K562 (cell line): ENCODE data around the gene SH3BP2. TPM values are rescaled to one million over a fixed set of nuclear protein-coding genes. Genes with fewer than 3 reads are reported as not detected.

Experiments used
- ATAC-seq: fragments of 200-7000 bp; cut with Tn5 transposase; 3 replicates; pipeline ENCODE4 v1.9.1; 2020; ENCODE audit warnings: moderate library complexity
- BruUV-seq: library from RNA; stranded (reverse); fragments of 400-500 nt; replicated peaks from 2 replicates; lab custom pipeline; 2021; lab: Mats Ljungman, UMichigan
- CTCF ChIA-PET: fragments of 300-600 bp; formaldehyde crosslinking; extraction: SDS; loops from one replicate; lab custom pipeline; 2021; ENCODE audit warnings: low intra/inter-chr PET ratio; lab: Yijun Ruan, JAX
- POLR2A ChIA-PET: fragments of 300-600, 350-650 bp; sonication (Branson Sonifier 250); formaldehyde crosslinking; extraction: SDS; loops from one replicate; lab custom pipeline; 2021; ENCODE audit warnings: antibody characterized with exemption, inconsistent platforms; lab: Yijun Ruan, JAX
- DNase-seq, 4 experiments: peaks; one replicate each; pipeline versions ENCODE4 v3.0.0 to v3.0.0-alpha.2; 2011 to 2018; ENCODE audit warnings: low spot score in 3 of 4, mixed read lengths in 3 of 4; ENCODE audit errors: extremely low read depth in 1 of 4
- FAIRE-seq: peaks from 2 replicates; lab custom pipeline; 2011; peaks lifted over from hg19 to GRCh38; lab: Jason Lieb, UNC
- H2AFZ ChIP-seq: 2 replicates; pipeline ENCODE4 v1.6.0; 2011; ENCODE audit warnings: low read depth, low read length, control low read depth, inconsistent platforms
- H3K27ac ChIP-seq: fragments of 200-600 bp; 3 replicates; pipeline ENCODE4 v1.8.0; 2011; ENCODE audit warnings: low read depth, mild to moderate bottlenecking, control low read depth, inconsistent platforms, low read length, moderate library complexity, mixed read lengths; ENCODE audit errors: extremely low read depth
- H3K27me3 ChIP-seq, 2 experiments: fragments of 300-600 bp in 1 of 2; 2 replicates in 1 of 2; 3 replicates in 1 of 2; pipeline versions ENCODE4 v1.6.0 to v1.8.0; 2011; ENCODE audit warnings: inconsistent platforms in 2 of 2, low read length in 2 of 2, mild to moderate bottlenecking in 1 of 2, mixed read lengths in 1 of 2, moderate library complexity in 1 of 2; ENCODE audit not compliant: control insufficient read depth in 2 of 2, insufficient read depth in 2 of 2
- H3K36me3 ChIP-seq: fragments of 300-600 bp; 3 replicates; pipeline ENCODE4 v1.8.0; 2011; ENCODE audit warnings: mild to moderate bottlenecking, low read length, inconsistent platforms; ENCODE audit not compliant: control insufficient read depth, insufficient read depth
- H3K4me1 ChIP-seq, 2 experiments: fragments of 200-600 bp in 1 of 2; replicated peaks in 1 of 2; 2 replicates in 1 of 2; 3 replicates in 1 of 2; pipeline versions ENCODE4 v1.5.1 to v1.8.0; 2011; ENCODE audit warnings: inconsistent platforms in 2 of 2, low read length in 2 of 2, mild to moderate bottlenecking in 1 of 2, mixed read lengths in 1 of 2, moderate library complexity in 1 of 2; ENCODE audit not compliant: control insufficient read depth in 2 of 2, insufficient read depth in 2 of 2
- H3K4me2 ChIP-seq: 2 replicates; pipeline ENCODE4 v1.6.1; 2011; ENCODE audit warnings: low read length, control low read depth, inconsistent platforms, mixed read lengths; ENCODE audit not compliant: insufficient read depth
- H3K4me3 ChIP-seq: fragments of 200-600 bp; sonication (generic), shearing (Covaris generic); 2 replicates; pipeline ENCODE4 v1.5.1; 2016; ENCODE audit warnings: control low read depth, inconsistent platforms
- H3K79me2 ChIP-seq: fragments of 200-600 bp; 3 replicates; pipeline ENCODE4 v1.8.0; 2011; ENCODE audit warnings: low read length, inconsistent platforms; ENCODE audit not compliant: control insufficient read depth, insufficient read depth
- H3K9ac ChIP-seq, 2 experiments: 2 replicates each; pipeline versions ENCODE4 v1.6.0 to v1.6.1; 2011; ENCODE audit warnings: low read depth in 2 of 2, low read length in 2 of 2, control low read depth in 1 of 2, inconsistent platforms in 1 of 2, mild to moderate bottlenecking in 1 of 2, mixed read lengths in 1 of 2; ENCODE audit not compliant: insufficient read depth in 1 of 2
- H3K9me1 ChIP-seq: one replicate; pipeline ENCODE4 v1.6.0; 2011; ENCODE audit warnings: inconsistent platforms, mild to moderate bottlenecking, low read length, moderate library complexity; ENCODE audit not compliant: control insufficient read depth, insufficient read depth
- H3K9me3 ChIP-seq: replicated peaks from 2 replicates; pipeline ENCODE4 v1.5.1; 2011; ENCODE audit warnings: low read depth, low read length, inconsistent platforms; ENCODE audit not compliant: control insufficient read depth, insufficient read depth
- H4K20me1 ChIP-seq: replicated peaks from 2 replicates; pipeline ENCODE4 v1.6.1; 2011; ENCODE audit warnings: low read length, inconsistent platforms, mixed read lengths; ENCODE audit not compliant: control insufficient read depth, insufficient read depth
- CAMTA2 ChIP-seq: fragments of 250-450 bp; sonication (Bioruptor Pico); conservative IDR thresholded peaks from 2 replicates; pipeline ENCODE4 v1.5.1; 2022
- CXXC5 ChIP-seq: fragments of 250-450 bp; sonication (Bioruptor Pico); IDR thresholded peaks from 2 replicates; pipeline ENCODE4 v1.8.0; 2022; ENCODE audit warnings: inconsistent platforms, mild to moderate bottlenecking, moderate library complexity
- E2F3 ChIP-seq: fragments of 250-450 bp; sonication (Bioruptor Pico); IDR thresholded peaks from 2 replicates; pipeline ENCODE4 v1.4.0; 2020; ENCODE audit warnings: mild to moderate bottlenecking
- EGR1 ChIP-seq: fragments of 450-650 bp; conservative IDR thresholded peaks from 2 replicates; pipeline ENCODE4 v1.6.1; 2017; ENCODE audit warnings: mild to moderate bottlenecking
- ELF2 ChIP-seq: fragments of 250-450 bp; sonication (Bioruptor Pico); IDR thresholded peaks from 2 replicates; pipeline ENCODE4 v1.5.0; 2021; ENCODE audit warnings: mild to moderate bottlenecking
- ETV5 ChIP-seq: sonication (generic); formaldehyde crosslinking; IDR thresholded peaks from 2 replicates; pipeline ENCODE4 v1.4.0; 2020; ENCODE audit warnings: low read depth, mild to moderate bottlenecking, missing genetic modification reagents
- MBD2 ChIP-seq: sonication (generic); IDR thresholded peaks from 2 replicates; pipeline ENCODE4 v1.6.1; 2016; ENCODE audit warnings: low read depth, borderline replicate concordance
- MTA2 ChIP-seq: fragments of 450-650 bp; IDR thresholded peaks from 2 replicates; pipeline ENCODE4 v1.6.1; 2016; ENCODE audit warnings: low read depth
- MYNN ChIP-seq, 2 experiments: sonication (generic); formaldehyde crosslinking in 1 of 2; IDR thresholded peaks; 2 replicates each; pipeline versions ENCODE4 v1.5.0 to v1.6.1; 2016 to 2020; ENCODE audit warnings: antibody characterized with exemption in 1 of 2, missing genetic modification reagents in 1 of 2
- POLR2B ChIP-seq: fragments of 450-650 bp; IDR thresholded peaks from 2 replicates; pipeline ENCODE4 v1.6.1; 2018; ENCODE audit warnings: low read depth; ENCODE audit not compliant: partially characterized antibody
- RBM39 ChIP-seq: fragments of 200-400 bp; formaldehyde crosslinking; optimal IDR thresholded peaks from 2 replicates; pipeline ENCODE3; 2018; ENCODE audit warnings: low read depth, low read length
- ZNF668 ChIP-seq: fragments of 250-450 bp; sonication (Bioruptor Pico); IDR thresholded peaks from 2 replicates; pipeline ENCODE4 v1.8.0; 2022; ENCODE audit warnings: mild to moderate bottlenecking, inconsistent platforms
- WGBS: fragments of 100-300 bp; shearing (Covaris generic); methylation state at CpG from one replicate; pipeline ENCODE4 v1.1.6; 2016; ENCODE audit warnings: low coverage, mixed read lengths; ENCODE audit not compliant: insufficient coverage; ENCODE audit errors: missing lambda C conversion rate; 5-methylcytosine and 5-hydroxymethylcytosine counted together
- in situ Hi-C: fragments of 300-500 bp; cut with MboI; formaldehyde crosslinking; loops from 4 replicates; pipeline ENCODE4 v1.15.0; 2018; ENCODE audit warnings: inconsistent platforms, mixed read lengths
- intact Hi-C: fragments of 100-400 bp; cut with micrococcal nuclease; formaldehyde crosslinking; loops from 2 replicates; pipeline ENCODE4 v1.14.2; 2022
- polyA plus RNA-seq, 8 experiments: library from polyadenylated mRNA; depleted of rRNA in 4 of 8; stranded (reverse) in 5 of 8; unstranded in 3 of 8; fragments of >200 nt; fragmentation: Nextera tagmentation in 2 of 8; fragmentation: Illumina TruSeq in 1 of 8; extraction: Ambion mirVana in 2 of 8; extraction: Trizol in 1 of 8; gene quantifications; 2 replicates each; pipeline versions ENCODE4 v1.2.1 to v1.2.3, GENCODE V29; 2011 to 2014; ENCODE audit warnings: inconsistent platforms in 1 of 8, missing spikeins in 1 of 8
- total RNA-seq, 7 experiments: library from RNA; depleted of rRNA in 6 of 7; stranded (reverse); fragments of >200 nt in 6 of 7; fragmentation: Illumina TruSeq in 2 of 7; extraction: Trizol in 2 of 7; gene quantifications; 2 replicates each; pipeline versions ENCODE4 v1.2.1 to v1.2.3, GENCODE V29; 2011 to 2021; ENCODE audit warnings: low replicate concordance in 1 of 7
- TF ChIP-seq, protein P1 (sequence below), 3 experiments: fragments of 200-800 bp in 1 of 3; sonication (Bioruptor generic) in 1 of 3; sonication (generic) in 1 of 3; formaldehyde crosslinking in 1 of 3; IDR thresholded peaks; 2 replicates each; pipeline versions ENCODE4 v1.6.1 to v1.8.0; 2016 to 2022; ENCODE audit warnings: mild to moderate bottlenecking in 2 of 3, missing compliant biosample characterization in 2 of 3, missing genetic modification characterization in 2 of 3, missing genetic modification reagents in 1 of 3
- TF ChIP-seq, protein P2 (sequence below): fragments of 150-350 bp; conservative IDR thresholded peaks from 2 replicates; pipeline ENCODE4 v1.6.1; 2014; ENCODE audit warnings: low read length
- TF ChIP-seq, protein P3 (sequence below): fragments of 250-450 bp; sonication (Bioruptor Pico); IDR thresholded peaks from 2 replicates; pipeline ENCODE4 v1.4.0; 2020
- TF ChIP-seq, protein P4 (sequence below): fragments of 450-650 bp; IDR thresholded peaks from one replicate; pipeline ENCODE4 v1.6.1; 2018; ENCODE audit warnings: mild to moderate bottlenecking, moderate library complexity; ENCODE audit not compliant: partially characterized antibody
- TF ChIP-seq, protein P5 (sequence below): sonication (generic); IDR thresholded peaks from 2 replicates; pipeline ENCODE4 v1.6.1; 2016

Gene SH3BP2
- total and polyA plus RNA-seq, 9 of the 15 experiments (the other 6 are each of a cell fraction or from before 2014, with no cell fraction given) = 0.34 to 16.0 (median 5.1) TPM

DNA sequence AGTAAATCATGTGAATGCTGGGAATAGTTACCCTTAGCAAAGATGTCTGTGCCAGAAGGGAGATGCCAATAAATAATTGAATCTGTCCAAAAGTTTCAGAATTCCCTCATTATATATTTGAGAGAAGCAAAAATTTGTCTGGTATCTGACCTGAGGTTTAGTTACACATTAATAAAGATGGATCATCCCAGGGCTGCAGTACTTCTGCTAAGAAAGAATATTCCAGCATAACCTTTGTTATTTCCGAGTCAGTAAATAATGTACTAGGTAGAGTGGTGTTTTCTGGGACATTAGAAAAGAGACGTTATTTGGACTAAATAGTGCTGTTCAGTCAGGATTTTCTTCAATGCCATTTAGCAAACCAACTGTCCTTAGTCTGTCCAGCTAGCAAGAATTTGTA lies 77.2 kb downstream of the SH3BP2 start:
- peaks cover 39% of the 10 kb centered on the region for H4K20me1 ChIP-seq
- H3K4me1 ChIP-seq = peaks cover 18 to 46% of the 10 kb centered on the region in 2 experiments
- intact Hi-C loops = no loop called here
- POLR2A ChIA-PET = interaction anchor here (1.1 kb wide), 1 partner anchor 28 kb away, joined by 3 read pairs; no protein-coding TSS in a partner anchor
- no peaks in the 10 kb centered on the region for H3K27me3 ChIP-seq
- DNase-seq (no peak), ATAC-seq (no peak), FAIRE-seq (no peak)
- in situ Hi-C loops = no loop called here
- no peaks in the 10 kb centered on the region for H3K9me3 ChIP-seq
- peaks cover 85% of the 10 kb centered on the region for H3K79me2 ChIP-seq
- H3K9me1 ChIP-seq = peaks cover 6% of the 10 kb centered on the region
- no peak overlapping the region for H3K9ac ChIP-seq
- H2AFZ ChIP-seq = no peak overlapping the region
- peaks cover 8% of the 10 kb centered on the region; the same call in 2 of the 3 replicates for H3K36me3 ChIP-seq
- CTCF ChIA-PET = no interaction called here
- no peak overlapping the region for H3K4me2 ChIP-seq
- no peak overlapping the region for H3K4me3 ChIP-seq
- WGBS = 85% methylated on average over 2 of the region's 2 CpGs
- H3K27ac ChIP-seq = no peak overlapping the region
- BruUV-seq = no TSS peak
- TF ChIP-seq EGR1 = no peak
- TF ChIP-seq, protein P1, sequence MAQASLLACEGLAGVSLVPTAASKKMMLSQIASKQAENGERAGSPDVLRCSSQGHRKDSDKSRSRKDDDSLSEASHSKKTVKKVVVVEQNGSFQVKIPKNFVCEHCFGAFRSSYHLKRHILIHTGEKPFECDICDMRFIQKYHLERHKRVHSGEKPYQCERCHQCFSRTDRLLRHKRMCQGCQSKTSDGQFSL (CRISPR knock-in tag; IDR thresholded peaks at IDR 0.05) = no peak
- TF ChIP-seq, protein P1 (tag; IDR thresholded peaks at IDR 0.05) = no peak
- TF ChIP-seq, protein P2, sequence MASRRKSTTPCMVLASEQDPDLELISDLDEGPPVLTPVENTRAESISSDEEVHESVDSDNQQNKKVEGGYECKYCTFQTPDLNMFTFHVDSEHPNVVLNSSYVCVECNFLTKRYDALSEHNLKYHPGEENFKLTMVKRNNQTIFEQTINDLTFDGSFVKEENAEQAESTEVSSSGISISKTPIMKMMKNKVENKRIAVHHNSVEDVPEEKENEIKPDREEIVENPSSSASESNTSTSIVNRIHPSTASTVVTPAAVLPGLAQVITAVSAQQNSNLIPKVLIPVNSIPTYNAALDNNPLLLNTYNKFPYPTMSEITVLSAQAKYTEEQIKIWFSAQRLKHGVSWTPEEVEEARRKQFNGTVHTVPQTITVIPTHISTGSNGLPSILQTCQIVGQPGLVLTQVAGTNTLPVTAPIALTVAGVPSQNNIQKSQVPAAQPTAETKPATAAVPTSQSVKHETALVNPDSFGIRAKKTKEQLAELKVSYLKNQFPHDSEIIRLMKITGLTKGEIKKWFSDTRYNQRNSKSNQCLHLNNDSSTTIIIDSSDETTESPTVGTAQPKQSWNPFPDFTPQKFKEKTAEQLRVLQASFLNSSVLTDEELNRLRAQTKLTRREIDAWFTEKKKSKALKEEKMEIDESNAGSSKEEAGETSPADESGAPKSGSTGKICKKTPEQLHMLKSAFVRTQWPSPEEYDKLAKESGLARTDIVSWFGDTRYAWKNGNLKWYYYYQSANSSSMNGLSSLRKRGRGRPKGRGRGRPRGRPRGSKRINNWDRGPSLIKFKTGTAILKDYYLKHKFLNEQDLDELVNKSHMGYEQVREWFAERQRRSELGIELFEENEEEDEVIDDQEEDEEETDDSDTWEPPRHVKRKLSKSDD = no peak
- no peak for TF ChIP-seq ELF2 (CRISPR knock-in tag)
- TF ChIP-seq CAMTA2 (CRISPR knock-in tag) = no peak
- no peak for TF ChIP-seq ZNF668 (CRISPR knock-in tag)
- no peak for TF ChIP-seq E2F3
- TF ChIP-seq CXXC5 (CRISPR knock-in tag) = no peak
- no peak for TF ChIP-seq POLR2B
- TF ChIP-seq, protein P3, sequence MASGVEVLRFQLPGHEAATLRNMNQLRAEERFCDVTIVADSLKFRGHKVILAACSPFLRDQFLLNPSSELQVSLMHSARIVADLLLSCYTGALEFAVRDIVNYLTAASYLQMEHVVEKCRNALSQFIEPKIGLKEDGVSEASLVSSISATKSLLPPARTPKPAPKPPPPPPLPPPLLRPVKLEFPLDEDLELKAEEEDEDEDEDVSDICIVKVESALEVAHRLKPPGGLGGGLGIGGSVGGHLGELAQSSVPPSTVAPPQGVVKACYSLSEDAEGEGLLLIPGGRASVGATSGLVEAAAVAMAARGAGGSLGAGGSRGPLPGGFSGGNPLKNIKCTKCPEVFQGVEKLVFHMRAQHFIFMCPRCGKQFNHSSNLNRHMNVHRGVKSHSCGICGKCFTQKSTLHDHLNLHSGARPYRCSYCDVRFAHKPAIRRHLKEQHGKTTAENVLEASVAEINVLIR (CRISPR knock-in tag) = no peak
- TF ChIP-seq RBM39 = no peak
- TF ChIP-seq ETV5 (CRISPR knock-in tag) = no peak
- TF ChIP-seq, protein P4, sequence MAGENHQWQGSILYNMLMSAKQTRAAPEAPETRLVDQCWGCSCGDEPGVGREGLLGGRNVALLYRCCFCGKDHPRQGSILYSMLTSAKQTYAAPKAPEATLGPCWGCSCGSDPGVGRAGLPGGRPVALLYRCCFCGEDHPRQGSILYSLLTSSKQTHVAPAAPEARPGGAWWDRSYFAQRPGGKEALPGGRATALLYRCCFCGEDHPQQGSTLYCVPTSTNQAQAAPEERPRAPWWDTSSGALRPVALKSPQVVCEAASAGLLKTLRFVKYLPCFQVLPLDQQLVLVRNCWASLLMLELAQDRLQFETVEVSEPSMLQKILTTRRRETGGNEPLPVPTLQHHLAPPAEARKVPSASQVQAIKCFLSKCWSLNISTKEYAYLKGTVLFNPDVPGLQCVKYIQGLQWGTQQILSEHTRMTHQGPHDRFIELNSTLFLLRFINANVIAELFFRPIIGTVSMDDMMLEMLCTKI = no peak
- TF ChIP-seq, protein P5, sequence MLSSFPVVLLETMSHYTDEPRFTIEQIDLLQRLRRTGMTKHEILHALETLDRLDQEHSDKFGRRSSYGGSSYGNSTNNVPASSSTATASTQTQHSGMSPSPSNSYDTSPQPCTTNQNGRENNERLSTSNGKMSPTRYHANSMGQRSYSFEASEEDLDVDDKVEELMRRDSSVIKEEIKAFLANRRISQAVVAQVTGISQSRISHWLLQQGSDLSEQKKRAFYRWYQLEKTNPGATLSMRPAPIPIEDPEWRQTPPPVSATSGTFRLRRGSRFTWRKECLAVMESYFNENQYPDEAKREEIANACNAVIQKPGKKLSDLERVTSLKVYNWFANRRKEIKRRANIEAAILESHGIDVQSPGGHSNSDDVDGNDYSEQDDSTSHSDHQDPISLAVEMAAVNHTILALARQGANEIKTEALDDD = no peak
- no peak for TF ChIP-seq MYNN (IDR thresholded peaks at IDR 0.05)
- no peak for TF ChIP-seq MYNN (CRISPR knock-in tag; IDR thresholded peaks at IDR 0.05)
- TF ChIP-seq MTA2 = no peak
- no peak for TF ChIP-seq MBD2
